ENCODE results near the gene TXN. TPM values are rescaled to one million over a fixed set of nuclear protein-coding genes. Genes with fewer than 3 reads are reported as not detected.

TXN gene
- total and polyA plus RNA-seq, 7 experiments from 2014 or later = 22.2 to 276 (median 53.0) TPM

DNA sequence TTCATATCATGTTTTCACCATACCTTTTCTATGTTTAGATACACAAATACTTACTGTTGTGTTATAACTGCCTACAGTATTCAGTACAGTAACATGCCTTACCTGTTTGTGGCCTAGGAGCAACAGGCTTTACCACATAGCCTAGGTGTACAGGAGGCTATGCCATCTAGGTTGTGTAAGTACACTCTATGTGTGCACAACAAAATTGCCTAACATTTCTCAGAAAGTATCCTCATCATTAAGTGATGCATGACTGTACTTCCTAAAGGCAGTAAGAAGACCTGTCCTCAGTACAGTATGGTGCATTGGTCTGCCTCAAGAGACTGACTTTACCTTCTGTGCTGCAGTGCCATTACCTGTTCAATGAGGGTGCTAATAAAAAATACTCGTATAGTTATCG, 7.9 kb downstream of the TXN start:
- CTCF ChIA-PET = no interaction called here
- H3K4me3 Mint-ChIP-seq = no peak overlapping the region
- no peak for DNase-seq
- no peaks in the 10 kb centered on the region for H3K9me3 Mint-ChIP-seq
- ATAC-seq = no peak
- Histone ChIP-seq H3K27me3 (ENCODE audit: control insufficient read depth in 2 of 2, insufficient read depth in 2 of 2, low read length in 2 of 2) (no peaks in the 10 kb centered on the region), H3K4me3 (ENCODE audit: low read length) (no peak overlapping the region), H3K36me3 (ENCODE audit: control insufficient read depth in 2 of 3, insufficient read depth in 3 of 3, low read length in 3 of 3) (peaks cover 0 to 21% (median 3%) of the 10 kb centered on the region in 3 experiments), H3K27ac (ENCODE audit: low read depth, low read length) (no peak overlapping the region), H3K4me1 (ENCODE audit: control insufficient read depth in 2 of 2, insufficient read depth in 2 of 2, low read length in 2 of 2) (no peaks in the 10 kb centered on the region), H3K9me3 (ENCODE audit: control insufficient read depth in 2 of 3, low read length in 3 of 3) (no peaks in the 10 kb centered on the region)
- H3K27ac Mint-ChIP-seq = peak overlapping the region in 1 of 9 donors; percentile 13
- intact Hi-C loops (cut with micrococcal nuclease) = no loop called here
- H3K4me1 Mint-ChIP-seq = peaks cover 0 to 44% (median 7%) of the 10 kb centered on the region in 7 donors
- no peaks in the 10 kb centered on the region for H3K27me3 Mint-ChIP-seq
- H3K36me3 Mint-ChIP-seq = peaks cover 2 to 34% (median 12%) of the 10 kb centered on the region in 5 donors
- POLR2A ChIA-PET = no interaction called here

DNA sequence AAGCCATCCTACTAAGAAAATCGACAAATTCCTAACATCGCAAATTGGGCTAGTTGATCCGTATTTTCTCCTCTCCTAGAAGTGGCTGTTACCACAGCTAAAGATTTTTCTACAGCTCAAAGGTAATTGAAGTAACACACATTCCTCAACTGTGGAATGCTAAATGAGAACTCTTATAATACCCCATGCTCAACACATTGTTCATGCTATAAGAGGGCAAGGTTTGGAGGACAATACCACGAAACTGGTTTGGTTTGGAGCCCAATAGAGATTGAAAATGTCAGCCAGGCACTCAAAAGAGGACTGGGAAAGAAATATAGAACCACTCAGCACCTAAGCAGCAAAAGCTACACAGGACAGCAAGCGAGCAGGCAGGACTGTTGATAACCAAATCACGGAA, 10.1 kb downstream of the TXN start:
- Mint-ChIP-seq H3K27ac (no peak overlapping the region), H3K9me3 (peaks cover 0 to 4% (median 0%) of the 10 kb centered on the region in 11 donors), H3K27me3 (no peaks in the 10 kb centered on the region), H3K4me1 (peaks cover 0 to 28% (median 0%) of the 10 kb centered on the region in 7 donors), H3K36me3 (peaks cover 7 to 43% (median 19%) of the 10 kb centered on the region in 5 donors), H3K4me3 (no peak overlapping the region)
- intact Hi-C loops (cut with micrococcal nuclease) = no loop called here
- DNase-seq (no peak), ATAC-seq (no peak)
- H3K4me1 ChIP-seq (ENCODE audit: control insufficient read depth in 2 of 2, insufficient read depth in 2 of 2, low read length in 2 of 2) = no peaks in the 10 kb centered on the region
- ChIA-PET CTCF (no interaction called here), POLR2A (no interaction called here)
- H3K27me3 ChIP-seq (ENCODE audit: control insufficient read depth in 2 of 2, insufficient read depth in 2 of 2, low read length in 2 of 2) = no peaks in the 10 kb centered on the region
- H3K9me3 ChIP-seq (ENCODE audit: control insufficient read depth in 2 of 3, low read length in 3 of 3) = no peaks in the 10 kb centered on the region
- no peak overlapping the region for H3K27ac ChIP-seq (ENCODE audit: low read depth, low read length)
- peaks cover 0 to 21% (median 7%) of the 10 kb centered on the region in 3 experiments for H3K36me3 ChIP-seq (ENCODE audit: control insufficient read depth in 2 of 3, insufficient read depth in 3 of 3, low read length in 3 of 3)
- no peak overlapping the region for H3K4me3 ChIP-seq (ENCODE audit: low read length)

DNA sequence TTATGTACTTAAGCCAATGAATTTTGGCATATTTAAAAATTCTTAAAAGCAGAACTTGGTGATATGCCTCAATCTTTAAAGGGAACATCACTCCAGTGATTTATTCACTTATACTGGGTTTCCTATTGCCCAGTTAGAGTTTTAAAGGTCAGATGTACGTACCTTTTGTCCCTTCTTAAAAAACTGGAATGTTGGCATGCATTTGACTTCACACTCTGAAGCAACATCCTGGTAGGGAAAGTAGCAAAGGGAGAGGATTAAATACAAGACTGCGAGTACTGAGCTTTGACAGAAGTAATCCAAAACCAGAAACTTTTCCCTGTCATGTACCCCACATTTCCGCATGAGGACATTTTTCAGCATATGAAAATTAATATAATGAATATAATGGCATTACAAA, 11.7 kb downstream of the TXN start:
- ChIA-PET POLR2A (no interaction called here), CTCF (no interaction called here)
- no peak for DNase-seq
- H3K27me3 Mint-ChIP-seq = no peaks in the 10 kb centered on the region
- intact Hi-C loops (cut with micrococcal nuclease) = no loop called here
- Histone ChIP-seq H3K27me3 (ENCODE audit: control insufficient read depth in 2 of 2, insufficient read depth in 2 of 2, low read length in 2 of 2) (no peaks in the 10 kb centered on the region), H3K9me3 (ENCODE audit: control insufficient read depth in 2 of 3, low read length in 3 of 3) (no peaks in the 10 kb centered on the region), H3K27ac (ENCODE audit: low read depth, low read length) (no peak overlapping the region), H3K4me3 (ENCODE audit: low read length) (no peak overlapping the region), H3K36me3 (ENCODE audit: control insufficient read depth in 2 of 3, insufficient read depth in 3 of 3, low read length in 3 of 3) (peaks cover 0 to 12% (median 7%) of the 10 kb centered on the region in 3 experiments), H3K4me1 (ENCODE audit: control insufficient read depth in 2 of 2, insufficient read depth in 2 of 2, low read length in 2 of 2) (no peaks in the 10 kb centered on the region)
- peaks cover 0 to 4% (median 0%) of the 10 kb centered on the region in 11 donors for H3K9me3 Mint-ChIP-seq
- ATAC-seq = no peak
- peaks cover 0 to 15% (median 0%) of the 10 kb centered on the region in 7 donors for H3K4me1 Mint-ChIP-seq
- H3K4me3 Mint-ChIP-seq = no peak overlapping the region
- peaks cover 7 to 35% (median 18%) of the 10 kb centered on the region in 5 donors for H3K36me3 Mint-ChIP-seq
- H3K27ac Mint-ChIP-seq = no peak overlapping the region

DNA sequence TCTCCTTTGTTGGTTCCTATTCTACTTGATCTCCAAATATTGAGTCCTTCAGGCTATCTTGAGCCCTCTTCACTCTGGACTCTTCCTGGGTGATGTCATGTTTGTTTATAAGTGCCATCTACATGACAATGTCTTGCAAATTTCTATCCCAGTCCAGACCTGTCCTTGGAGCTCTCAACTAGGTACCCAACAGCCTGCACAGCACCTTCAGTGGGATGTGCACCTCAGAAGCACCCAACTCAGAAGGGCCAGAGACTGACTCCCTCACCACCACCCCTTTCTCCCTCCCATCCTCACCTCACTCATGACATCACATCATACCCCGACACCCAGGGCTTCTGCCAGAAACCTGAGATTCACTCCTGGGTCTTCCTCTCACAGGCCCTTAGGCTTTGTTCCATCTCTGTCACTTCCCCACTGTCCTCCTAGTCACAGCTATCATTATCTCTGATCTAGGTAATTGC, 14.4 kb downstream of the TXN start:
- H3K4me1 ChIP-seq (ENCODE audit: control insufficient read depth in 2 of 2, insufficient read depth in 2 of 2, low read length in 2 of 2) = no peaks in the 10 kb centered on the region
- intact Hi-C loops (cut with micrococcal nuclease) = no loop called here
- ChIA-PET CTCF (no interaction called here), POLR2A (no interaction called here)
- H3K27ac ChIP-seq (ENCODE audit: low read depth, low read length) = no peak overlapping the region
- no peaks in the 10 kb centered on the region for H3K27me3 ChIP-seq (ENCODE audit: control insufficient read depth in 2 of 2, insufficient read depth in 2 of 2, low read length in 2 of 2)
- H3K36me3 ChIP-seq (ENCODE audit: control insufficient read depth in 2 of 3, insufficient read depth in 3 of 3, low read length in 3 of 3) = peaks cover 0 to 9% (median 7%) of the 10 kb centered on the region in 3 experiments
- no peak for ATAC-seq
- Mint-ChIP-seq H3K4me1 (peaks cover 0 to 5% (median 0%) of the 10 kb centered on the region in 7 donors), H3K4me3 (no peak overlapping the region), H3K27me3 (no peaks in the 10 kb centered on the region), H3K9me3 (peaks cover 0 to 4% (median 0%) of the 10 kb centered on the region in 11 donors), H3K36me3 (peaks cover 7 to 24% (median 18%) of the 10 kb centered on the region in 5 donors), H3K27ac (no peak overlapping the region)
- H3K9me3 ChIP-seq (ENCODE audit: control insufficient read depth in 2 of 3, low read length in 3 of 3) = no peaks in the 10 kb centered on the region
- H3K4me3 ChIP-seq (ENCODE audit: low read length) = no peak overlapping the region
- no peak for DNase-seq

DNA sequence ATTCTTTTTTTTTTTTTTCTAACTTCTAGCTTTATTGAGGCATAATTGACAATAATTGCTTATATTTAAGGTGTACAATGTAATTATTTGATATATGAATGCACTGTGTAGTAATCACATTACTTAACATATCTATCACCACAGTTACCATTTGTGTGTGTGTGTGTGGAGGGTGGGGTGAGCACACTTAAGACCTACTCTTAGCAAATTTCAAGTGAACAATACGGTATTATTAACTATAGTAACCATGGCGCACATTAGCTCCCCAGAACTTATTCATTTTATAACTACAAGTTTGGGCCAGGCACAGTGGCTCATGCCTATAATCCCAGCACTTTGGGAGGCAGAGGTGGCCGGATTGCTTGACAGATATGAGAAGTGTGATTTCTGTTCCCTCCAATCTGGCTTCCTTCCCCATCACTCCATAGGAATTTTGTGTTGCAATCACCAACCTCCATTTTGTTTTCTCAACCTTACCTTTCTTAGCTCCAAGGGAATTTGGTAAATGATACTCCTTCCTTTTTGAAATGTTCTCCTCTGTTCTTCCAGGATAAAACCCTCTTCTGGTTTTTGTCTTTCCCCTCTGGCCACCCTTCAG, 14.9 kb downstream of the TXN start:
- CTCF ChIA-PET = no interaction called here
- H3K27me3 Mint-ChIP-seq = peaks cover 0 to 3% (median 0%) of the 10 kb centered on the region in 5 donors
- peaks cover 0 to 2% (median 0%) of the 10 kb centered on the region in 7 donors for H3K4me1 Mint-ChIP-seq

DNA sequence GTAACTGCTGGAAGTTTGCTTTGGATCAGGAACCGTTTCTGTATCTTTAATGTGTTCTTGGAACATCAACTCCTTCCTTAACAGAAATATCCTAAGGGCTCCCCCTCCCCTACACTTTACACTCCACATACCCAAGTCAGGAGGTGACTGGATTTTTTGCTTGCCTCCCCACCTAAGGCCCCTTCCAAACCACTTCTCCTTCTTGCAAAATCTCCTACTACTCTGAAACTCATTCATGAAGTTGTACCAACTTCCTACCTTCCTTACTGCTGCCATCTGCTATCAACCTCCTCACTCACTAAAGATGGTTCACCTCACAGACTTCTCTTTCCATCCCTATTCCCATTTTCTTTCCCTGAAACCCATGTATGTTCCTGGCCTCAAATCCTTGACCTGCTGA, 16.1 kb downstream of the TXN start:
- Histone ChIP-seq H3K4me1 (ENCODE audit: control insufficient read depth in 2 of 2, insufficient read depth in 2 of 2, low read length in 2 of 2) (no peaks in the 10 kb centered on the region), H3K36me3 (ENCODE audit: control insufficient read depth in 2 of 3, insufficient read depth in 3 of 3, low read length in 3 of 3) (peaks cover 0 to 7% (median 0%) of the 10 kb centered on the region in 3 experiments), H3K4me3 (ENCODE audit: low read length) (no peak overlapping the region), H3K27me3 (ENCODE audit: control insufficient read depth in 2 of 2, insufficient read depth in 2 of 2, low read length in 2 of 2) (no peaks in the 10 kb centered on the region), H3K27ac (ENCODE audit: low read depth, low read length) (no peak overlapping the region), H3K9me3 (ENCODE audit: control insufficient read depth in 2 of 3, low read length in 3 of 3) (no peaks in the 10 kb centered on the region)
- ChIA-PET CTCF (no interaction called here), POLR2A (no interaction called here)
- no peak for ATAC-seq
- H3K4me1 Mint-ChIP-seq = no peaks in the 10 kb centered on the region
- no peak for DNase-seq
- H3K27ac Mint-ChIP-seq = no peak overlapping the region
- no peak overlapping the region for H3K4me3 Mint-ChIP-seq
- peaks cover 7 to 16% (median 11%) of the 10 kb centered on the region in 5 donors for H3K36me3 Mint-ChIP-seq
- peaks cover 0 to 4% (median 0%) of the 10 kb centered on the region in 11 donors for H3K9me3 Mint-ChIP-seq
- intact Hi-C loops (cut with micrococcal nuclease) = no loop called here
- peaks cover 0 to 5% (median 0%) of the 10 kb centered on the region in 5 donors for H3K27me3 Mint-ChIP-seq

More for the DNA sequence above, 14.9 kb downstream of the TXN start:
- H3K4me3 Mint-ChIP-seq = no peak overlapping the region
- H3K36me3 Mint-ChIP-seq = peaks cover 7 to 19% (median 14%) of the 10 kb centered on the region in 5 donors
- intact Hi-C loops (cut with micrococcal nuclease) = no loop called here
- peaks cover 0 to 4% (median 0%) of the 10 kb centered on the region in 11 donors for H3K9me3 Mint-ChIP-seq
- Histone ChIP-seq H3K36me3 (ENCODE audit: control insufficient read depth in 2 of 3, insufficient read depth in 3 of 3, low read length in 3 of 3) (peaks cover 0 to 7% (median 5%) of the 10 kb centered on the region in 3 experiments), H3K9me3 (ENCODE audit: control insufficient read depth in 2 of 3, low read length in 3 of 3) (no peaks in the 10 kb centered on the region), H3K27me3 (ENCODE audit: control insufficient read depth in 2 of 2, insufficient read depth in 2 of 2, low read length in 2 of 2) (no peaks in the 10 kb centered on the region), H3K27ac (ENCODE audit: low read depth, low read length) (no peak overlapping the region), H3K4me1 (ENCODE audit: control insufficient read depth in 2 of 2, insufficient read depth in 2 of 2, low read length in 2 of 2) (no peaks in the 10 kb centered on the region), H3K4me3 (ENCODE audit: low read length) (no peak overlapping the region)
- no peak for DNase-seq
- ATAC-seq = no peak
- H3K27ac Mint-ChIP-seq = no peak overlapping the region
- POLR2A ChIA-PET = no interaction called here

DNA sequence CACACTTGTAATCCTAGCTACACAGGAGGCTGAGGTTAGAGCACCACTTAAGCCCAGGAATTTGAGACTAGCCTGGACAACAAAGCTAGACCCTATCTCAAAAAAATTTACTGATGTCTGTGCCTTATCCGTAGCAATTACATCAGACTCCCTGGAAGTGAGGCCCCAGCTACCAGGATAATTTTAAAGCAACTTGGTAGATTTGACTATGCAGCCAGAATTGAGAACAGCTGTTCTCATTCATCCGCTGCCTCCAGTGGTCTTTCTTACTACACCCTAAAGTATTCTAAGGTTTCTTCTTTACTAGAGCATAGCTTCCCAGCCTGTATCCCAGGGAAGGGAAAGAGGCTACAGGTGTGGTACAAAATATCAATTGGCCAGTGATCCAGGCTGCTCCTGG, 28.0 kb downstream of the TXN start:
- intact Hi-C loops (cut with micrococcal nuclease) = no loop called here
- Mint-ChIP-seq H3K9me3 (peaks cover 0 to 3% (median 0%) of the 10 kb centered on the region in 11 donors), H3K36me3 (no peaks in the 10 kb centered on the region), H3K27ac (no peak overlapping the region), H3K4me1 (no peaks in the 10 kb centered on the region), H3K27me3 (peaks cover 0 to 30% (median 4%) of the 10 kb centered on the region in 5 donors), H3K4me3 (no peak overlapping the region)
- no peak overlapping the region for H3K4me3 ChIP-seq (ENCODE audit: low read length)
- no peaks in the 10 kb centered on the region for H3K27me3 ChIP-seq (ENCODE audit: control insufficient read depth in 2 of 2, insufficient read depth in 2 of 2, low read length in 2 of 2)
- DNase-seq (no peak), ATAC-seq (no peak)
- ChIA-PET CTCF (no interaction called here), POLR2A (no interaction called here)
- no peaks in the 10 kb centered on the region for H3K9me3 ChIP-seq (ENCODE audit: control insufficient read depth in 2 of 3, low read length in 3 of 3)
- H3K36me3 ChIP-seq (ENCODE audit: control insufficient read depth in 2 of 3, insufficient read depth in 3 of 3, low read length in 3 of 3) = no peaks in the 10 kb centered on the region
- H3K4me1 ChIP-seq (ENCODE audit: control insufficient read depth in 2 of 2, insufficient read depth in 2 of 2, low read length in 2 of 2) = no peaks in the 10 kb centered on the region
- H3K27ac ChIP-seq (ENCODE audit: low read depth, low read length) = no peak overlapping the region
